Measurements from ENCODE around the gene WIPF1. TPM values are rescaled to one million over a fixed set of nuclear protein-coding genes. Genes with fewer than 3 reads are reported as not detected.

Gene WIPF1, protein sequence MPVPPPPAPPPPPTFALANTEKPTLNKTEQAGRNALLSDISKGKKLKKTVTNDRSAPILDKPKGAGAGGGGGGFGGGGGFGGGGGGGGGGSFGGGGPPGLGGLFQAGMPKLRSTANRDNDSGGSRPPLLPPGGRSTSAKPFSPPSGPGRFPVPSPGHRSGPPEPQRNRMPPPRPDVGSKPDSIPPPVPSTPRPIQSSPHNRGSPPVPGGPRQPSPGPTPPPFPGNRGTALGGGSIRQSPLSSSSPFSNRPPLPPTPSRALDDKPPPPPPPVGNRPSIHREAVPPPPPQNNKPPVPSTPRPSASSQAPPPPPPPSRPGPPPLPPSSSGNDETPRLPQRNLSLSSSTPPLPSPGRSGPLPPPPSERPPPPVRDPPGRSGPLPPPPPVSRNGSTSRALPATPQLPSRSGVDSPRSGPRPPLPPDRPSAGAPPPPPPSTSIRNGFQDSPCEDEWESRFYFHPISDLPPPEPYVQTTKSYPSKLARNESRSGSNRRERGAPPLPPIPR
- 14.2 and 16.2 TPM in 2 replicates for total RNA-seq
- polyA plus RNA-seq (2012): 27.5 TPM

DNA sequence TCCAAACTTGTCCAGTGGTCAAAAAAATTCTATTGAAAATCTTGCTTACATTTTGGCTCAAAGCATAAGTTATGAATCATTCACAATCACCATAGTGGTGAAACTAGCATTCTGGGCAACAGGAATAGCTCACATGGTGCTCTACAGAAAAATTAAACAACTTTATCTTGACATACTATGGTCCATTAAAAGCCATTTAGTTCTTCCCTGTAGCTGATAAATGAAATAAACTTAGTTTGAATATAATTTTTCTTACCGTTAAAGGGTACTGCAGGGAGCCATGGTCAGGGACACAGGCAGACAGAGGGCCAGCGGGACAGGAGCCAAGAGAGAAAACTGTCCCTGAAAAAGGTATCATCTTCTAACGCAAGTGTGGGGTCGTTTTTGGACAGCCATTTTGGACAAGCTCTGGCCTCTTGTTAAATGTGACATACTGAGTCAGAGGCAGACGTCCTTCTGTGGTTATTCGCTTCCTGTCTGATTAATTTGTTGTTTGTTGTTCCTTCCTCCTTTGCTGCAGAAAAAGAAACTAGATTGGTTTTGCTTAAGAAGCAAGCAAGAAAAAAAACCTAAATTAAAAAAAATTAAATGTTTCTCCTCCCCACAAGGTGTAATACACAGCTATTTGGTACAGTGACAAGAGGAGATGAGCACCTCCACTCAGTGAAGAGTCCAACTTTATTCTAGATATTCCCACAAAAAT is at the start of gene WIPF1:
Gene WIPF1, minus strand, starts transcription at position 460 of the 703 bp plus-strand sequence. CDS start 12,231 bp downstream, outside the sequence.
- DNase-seq (ENCODE audit: low read depth): peak; percentile 59

DNA sequence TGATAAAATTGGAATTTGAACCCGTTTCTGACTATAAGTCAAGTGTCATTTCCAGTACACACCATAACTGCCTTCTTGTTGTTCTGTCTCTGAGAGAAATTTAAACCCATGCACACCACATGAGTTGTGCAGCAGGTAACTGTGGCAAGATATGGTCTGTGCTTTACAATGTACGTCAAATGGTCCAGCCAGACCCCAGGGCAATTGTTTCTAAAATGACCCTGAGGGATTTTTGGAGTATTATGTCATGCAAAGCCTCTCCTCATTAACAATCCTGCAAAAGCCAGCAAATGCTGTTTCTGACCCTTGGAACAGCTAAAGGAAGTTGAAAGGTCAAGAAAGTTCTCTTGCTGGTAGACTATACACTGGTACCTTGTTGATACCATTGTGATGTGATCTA is 47.7 kb upstream of the WIPF1 start:
- DNase-seq (ENCODE audit: low read depth): no peak

DNA sequence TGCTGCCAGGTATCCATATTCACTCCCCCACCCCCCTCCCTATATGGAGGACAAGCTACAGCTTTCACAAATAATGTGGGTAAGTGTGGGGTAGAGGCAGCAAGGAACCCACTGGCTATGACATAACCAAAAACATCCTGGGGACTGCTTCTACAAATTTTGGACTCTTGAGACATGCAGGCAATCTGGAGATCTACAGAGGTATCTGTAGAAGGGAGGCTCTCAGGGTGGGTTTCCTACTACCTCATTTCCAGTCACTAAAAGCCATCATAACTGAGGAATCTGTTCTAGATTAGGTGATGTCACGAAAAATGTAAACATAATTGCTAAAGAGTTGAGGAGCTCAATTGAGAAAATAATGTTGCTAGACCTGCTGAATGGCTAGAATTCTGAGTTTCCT is 46.8 kb upstream of the WIPF1 start:
- no peak for DNase-seq (ENCODE audit: low read depth)

DNA sequence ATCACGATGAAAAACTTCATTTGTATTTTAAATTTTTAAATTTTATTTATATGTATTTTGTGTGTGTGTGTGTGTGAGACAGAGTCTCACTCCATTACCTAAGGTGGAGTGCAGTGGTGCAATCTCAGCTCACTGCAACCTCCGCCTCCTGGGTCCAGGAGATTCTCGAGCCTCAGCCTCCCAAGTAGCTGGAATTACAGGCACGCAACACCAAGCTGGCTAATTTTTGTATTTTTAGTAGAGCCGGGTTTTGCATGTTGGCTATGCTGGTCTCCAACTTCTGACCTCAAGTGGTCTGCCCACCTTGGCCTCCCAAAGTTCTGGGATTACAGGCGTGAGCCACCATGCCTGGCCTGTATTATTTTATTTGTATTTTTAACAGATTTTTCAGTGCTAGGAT is 45.8 kb upstream of the WIPF1 start:
- no peak for DNase-seq (ENCODE audit: low read depth)

- DNase-seq (ENCODE audit: low read depth): no peak
Measured at GRCh38 chr2:174641168-174641567, 43.6 kb upstream of the WIPF1 start.

DNA sequence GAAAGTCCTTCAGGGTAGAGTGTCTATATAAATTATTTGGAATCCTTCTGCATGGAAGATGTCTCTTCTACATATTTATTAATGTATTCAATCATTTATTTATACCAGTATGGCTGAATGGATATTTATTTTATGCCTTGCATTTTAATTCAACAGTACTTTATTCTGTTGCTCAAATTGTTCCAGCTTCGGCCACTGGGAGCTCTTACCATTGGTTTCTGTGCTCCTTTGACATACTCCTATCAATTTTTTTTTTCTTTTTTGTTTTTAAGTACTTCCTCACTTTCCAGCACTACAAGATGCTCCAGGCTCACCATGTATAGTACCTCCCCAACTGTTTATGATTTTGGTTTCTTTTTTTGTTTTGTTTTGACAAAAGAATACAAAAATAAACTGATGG is 39.4 kb upstream of the WIPF1 start:
- no peak for DNase-seq (ENCODE audit: low read depth)

DNA sequence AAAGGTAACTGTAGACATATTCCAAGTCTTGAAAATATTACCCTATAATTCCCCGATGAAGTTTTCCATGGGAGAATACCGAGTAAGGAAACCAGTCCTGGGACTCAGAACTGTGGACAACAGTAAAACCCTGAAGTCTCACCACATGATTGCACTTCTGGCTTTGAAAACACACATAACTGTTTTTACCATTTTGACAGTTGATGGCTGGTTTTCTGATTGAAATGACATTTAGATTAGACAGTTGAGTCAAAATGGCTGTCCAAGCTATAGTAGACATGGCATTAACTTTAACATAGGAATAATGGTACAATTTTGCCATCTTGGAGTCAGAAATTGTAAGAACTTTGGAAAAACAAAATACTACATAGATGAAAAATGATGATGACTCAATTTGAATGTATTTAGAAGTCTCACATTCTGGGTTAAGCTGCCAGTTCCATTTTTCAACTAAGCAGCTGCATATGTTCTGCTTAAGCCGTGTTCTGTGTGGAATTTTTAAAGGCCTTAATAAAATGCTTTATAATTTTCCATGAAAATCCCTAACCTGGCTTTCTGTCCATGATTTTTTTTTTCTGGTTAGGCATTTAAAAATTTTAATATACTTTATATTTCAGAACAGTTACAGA is 38.3 kb upstream of the WIPF1 start:
- DNase-seq (ENCODE audit: low read depth): peak; percentile 39

- DNase-seq (ENCODE audit: low read depth): no peak
Measured at GRCh38 chr2:174635015-174635593, 37.5 kb upstream of the WIPF1 start.

DNA sequence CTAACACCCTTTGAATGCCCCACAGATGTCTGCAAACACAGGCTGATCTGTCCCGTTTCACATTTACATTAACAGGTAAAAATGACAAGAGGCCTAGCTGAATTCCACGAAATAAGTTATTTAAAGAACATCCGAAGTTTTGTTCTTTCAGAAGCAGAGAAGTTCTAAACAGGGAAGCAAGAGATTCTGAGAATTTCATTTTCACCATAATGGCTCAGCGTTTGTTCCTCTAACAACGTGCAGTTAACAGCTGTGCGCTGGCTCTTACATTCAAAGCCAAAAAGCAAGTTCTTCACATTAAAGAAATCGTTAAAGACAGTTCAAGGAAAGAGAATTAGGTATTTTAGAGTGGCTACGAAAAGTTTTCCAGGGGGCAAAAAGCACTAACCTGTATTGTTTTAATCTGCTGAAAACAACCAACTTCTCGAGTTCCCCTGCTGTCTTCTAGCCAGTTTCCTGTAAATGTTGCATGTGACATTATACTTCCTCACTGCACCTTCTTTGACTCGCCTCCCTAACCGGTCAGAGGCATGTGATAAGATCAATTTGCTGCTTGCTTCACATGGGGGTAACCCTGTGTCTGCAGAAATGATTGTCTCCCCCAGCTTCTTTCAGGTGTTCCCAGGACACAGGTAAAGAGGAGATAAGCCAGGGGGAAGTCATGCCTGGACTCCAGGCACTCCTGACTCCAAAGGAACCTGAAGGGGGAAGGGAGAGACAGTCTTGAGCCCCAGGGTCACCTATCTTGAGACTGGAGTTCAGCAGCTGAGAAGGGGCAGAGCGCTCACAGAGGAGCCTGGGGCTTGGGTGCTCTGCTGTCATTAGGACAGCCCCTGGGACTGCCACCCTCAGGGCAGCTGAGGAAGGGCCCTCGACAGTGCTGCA is 36.8 kb upstream of the WIPF1 start:
- no peak for DNase-seq (ENCODE audit: low read depth)

DNA sequence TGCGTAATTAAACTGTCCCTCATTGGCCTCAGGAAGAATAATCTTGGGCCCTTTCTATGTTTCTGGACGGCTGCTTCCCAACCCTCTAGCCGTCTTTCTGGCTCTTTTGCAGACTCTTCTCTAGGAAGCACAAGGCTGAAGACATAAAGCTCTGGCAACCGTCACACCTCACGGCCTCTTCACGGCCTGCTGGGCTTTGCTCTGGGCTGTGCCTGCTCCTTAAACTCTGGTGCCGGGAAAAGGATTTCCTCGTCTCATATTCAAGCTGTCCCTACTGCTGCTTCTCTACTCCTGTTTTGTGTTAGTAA is 36.0 kb upstream of the WIPF1 start:
- DNase-seq (ENCODE audit: low read depth): no peak

DNA sequence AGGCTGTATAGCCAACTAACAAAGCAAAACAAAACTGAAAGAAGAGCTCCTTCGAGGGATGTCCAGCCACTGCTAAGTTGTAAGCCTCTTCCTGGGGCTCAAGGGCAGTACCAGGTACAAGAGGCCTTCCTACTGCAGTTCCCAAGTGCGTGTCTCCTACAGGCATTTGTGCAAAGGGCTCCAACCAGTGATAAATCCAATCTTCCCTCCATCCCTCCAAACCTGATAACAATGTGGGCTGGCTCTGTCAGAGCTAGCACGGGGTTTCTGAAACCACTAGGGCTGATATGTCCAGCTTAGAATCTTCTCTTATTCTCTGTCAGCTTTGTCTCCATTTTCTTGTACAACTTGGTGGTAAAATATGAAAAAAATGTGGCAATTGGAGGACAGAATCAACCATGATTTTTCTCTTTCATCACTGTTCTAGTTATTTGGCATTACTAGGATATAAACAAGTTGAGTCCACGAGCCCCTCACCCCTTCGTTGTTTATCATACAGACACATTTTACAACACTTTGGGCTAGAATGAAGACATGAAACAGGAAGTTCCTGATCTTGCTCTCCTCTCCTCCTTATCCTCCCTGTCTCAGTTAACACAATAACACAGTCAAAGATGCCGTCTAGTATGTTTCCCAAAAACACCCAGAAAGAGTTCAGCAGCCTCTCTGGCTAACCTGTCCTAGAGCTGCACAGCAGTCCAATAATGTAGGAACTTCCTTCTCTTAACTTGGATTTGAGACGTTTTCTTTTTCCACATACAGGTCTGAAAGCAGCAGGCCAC is 35.4 kb upstream of the WIPF1 start:
- no peak for DNase-seq (ENCODE audit: low read depth)

GRCh38 chr2:174631009-174631981 is 33.7 kb upstream of the WIPF1 start:
- no peak for DNase-seq (ENCODE audit: low read depth)

GRCh38 chr2:174630107-174630506 is 32.5 kb upstream of the WIPF1 start:
- DNase-seq (ENCODE audit: low read depth): no peak

DNA sequence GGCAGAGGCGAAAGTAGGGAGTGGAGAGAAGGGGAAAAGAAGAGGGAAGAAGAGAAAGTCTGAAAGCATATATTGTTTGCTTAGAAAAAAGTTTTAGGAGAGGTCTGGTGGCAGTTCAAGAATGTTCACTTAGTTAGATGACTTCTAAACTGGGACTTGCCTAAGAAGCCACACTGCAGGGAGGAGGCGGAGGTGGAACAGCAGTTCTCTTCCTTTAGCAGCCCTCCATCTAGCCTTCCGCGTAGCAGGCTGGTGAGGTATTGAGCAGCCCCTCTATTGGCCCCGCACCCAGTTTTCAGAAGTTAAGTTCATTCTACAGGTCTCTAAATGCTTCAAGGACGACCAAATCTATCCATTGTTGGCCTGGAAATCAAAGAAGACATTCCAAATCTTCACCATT is 31.9 kb upstream of the WIPF1 start:
- no peak for DNase-seq (ENCODE audit: low read depth)

DNA sequence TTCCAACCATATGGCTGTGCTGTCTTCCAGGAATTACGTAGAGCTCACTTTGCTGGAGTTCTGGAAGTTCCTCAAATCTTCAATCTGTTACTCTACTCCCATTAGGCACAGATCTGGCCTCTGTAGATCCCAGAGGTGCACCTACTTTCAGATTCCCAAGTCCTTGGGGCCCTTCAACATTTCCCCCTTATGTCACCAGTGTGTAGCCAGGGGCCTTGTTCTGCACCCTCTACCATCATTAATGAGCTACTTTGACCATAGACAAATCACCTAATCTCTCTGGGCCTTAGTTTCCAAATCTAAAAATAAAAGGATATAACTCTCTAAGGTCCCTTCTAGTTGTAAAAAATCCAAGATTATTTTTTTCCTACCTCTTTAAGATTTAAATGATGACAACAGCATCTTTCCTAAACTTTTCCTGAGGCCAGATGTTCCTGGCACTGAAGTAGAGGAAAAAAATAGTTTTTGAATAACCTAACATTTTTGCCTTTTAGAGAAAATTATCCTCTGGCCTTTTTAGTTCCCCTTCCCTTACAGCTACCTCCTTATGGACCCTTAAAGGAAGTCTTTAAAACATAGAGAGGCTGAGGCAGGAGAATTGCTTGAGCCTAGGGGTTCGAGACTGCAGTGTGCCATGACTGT is 31.0 kb upstream of the WIPF1 start:
- no peak for DNase-seq (ENCODE audit: low read depth)

- DNase-seq (ENCODE audit: low read depth): no peak
Measured at GRCh38 chr2:174627216-174627615, 29.6 kb upstream of the WIPF1 start.

DNA sequence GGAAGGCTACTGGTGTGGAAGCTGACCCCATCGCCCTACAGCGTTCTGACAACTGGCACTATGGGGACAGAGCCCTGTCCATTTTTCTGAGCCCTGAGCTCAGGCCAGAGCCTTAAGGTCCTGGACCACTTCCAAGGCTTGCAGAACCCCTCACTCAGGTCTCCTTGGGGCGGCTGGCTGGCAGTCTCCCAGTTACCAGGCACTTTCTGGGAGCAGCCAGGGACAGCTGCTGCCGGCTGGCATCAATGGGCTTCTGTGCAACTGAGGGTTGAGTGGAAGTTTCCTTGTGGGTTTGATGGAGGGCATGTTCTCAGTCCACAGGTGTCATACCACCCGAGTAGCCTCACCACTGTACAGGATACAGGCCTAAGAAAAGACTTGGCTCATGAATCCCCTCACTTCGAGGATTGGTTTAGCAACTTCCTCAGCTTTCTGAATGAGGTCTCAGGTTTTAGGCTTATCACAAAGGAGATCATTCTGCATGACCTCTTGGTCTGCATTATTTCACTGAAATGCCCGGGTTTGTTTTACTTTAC is 27.4 kb upstream of the WIPF1 start:
- peak; percentile 84 for DNase-seq (ENCODE audit: low read depth)

DNA sequence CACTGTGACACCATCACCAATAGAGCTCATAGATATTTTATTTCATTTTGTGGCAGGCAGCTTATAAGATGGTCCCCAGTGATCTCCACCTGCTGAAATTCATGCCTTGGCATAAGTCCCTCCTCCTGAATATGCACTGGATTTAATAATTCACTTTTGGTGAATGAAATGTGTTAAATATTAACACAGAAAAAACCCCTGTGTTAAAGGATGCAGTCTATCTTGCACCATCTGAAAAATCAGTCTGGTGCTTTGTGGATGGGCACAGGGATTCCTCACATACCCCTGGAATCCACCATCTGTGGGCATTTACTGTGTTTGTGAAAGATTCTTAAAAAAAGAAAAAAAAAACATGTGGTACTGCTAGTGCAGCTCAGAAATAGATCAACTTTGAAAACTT is 26.1 kb upstream of the WIPF1 start:
- DNase-seq (ENCODE audit: low read depth): no peak
